Cerebellar cortex (tissue), 1 donor: ENCODE measurements around the gene SPRR4.
"Not testable (repeated sequence)": the region's sequence is repeated elsewhere in the genome, so short reads cannot be mapped to it uniquely, and the experiment has no call there.

Source experiments
- DNase-seq: peaks from one replicate; pipeline ENCODE4 v3.0.0-alpha.2; 2015; ENCODE audit warnings: low spot score

The SPRR4 gene

DNA sequence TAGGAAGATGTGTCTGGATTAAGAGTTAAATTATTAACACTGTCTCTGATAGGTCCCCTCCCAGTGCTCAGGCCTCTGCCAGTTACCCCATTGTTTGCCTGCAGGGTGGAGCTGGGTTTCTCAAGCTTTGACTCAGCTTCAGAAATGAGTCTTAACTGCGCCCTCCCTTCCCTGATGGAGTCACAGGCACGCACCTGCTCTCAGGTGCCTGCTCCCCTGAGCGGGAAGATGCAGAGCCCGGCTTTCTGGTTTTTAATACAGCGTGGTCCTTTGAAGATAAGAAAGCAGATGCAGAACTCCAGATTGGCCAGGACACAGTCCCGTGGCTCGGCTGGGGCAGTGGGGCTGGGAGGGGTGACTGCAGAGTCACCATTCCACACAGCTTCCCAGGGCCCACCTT is 3.2 kb upstream of the SPRR4 start:
- DNase-seq: no peak

DNA sequence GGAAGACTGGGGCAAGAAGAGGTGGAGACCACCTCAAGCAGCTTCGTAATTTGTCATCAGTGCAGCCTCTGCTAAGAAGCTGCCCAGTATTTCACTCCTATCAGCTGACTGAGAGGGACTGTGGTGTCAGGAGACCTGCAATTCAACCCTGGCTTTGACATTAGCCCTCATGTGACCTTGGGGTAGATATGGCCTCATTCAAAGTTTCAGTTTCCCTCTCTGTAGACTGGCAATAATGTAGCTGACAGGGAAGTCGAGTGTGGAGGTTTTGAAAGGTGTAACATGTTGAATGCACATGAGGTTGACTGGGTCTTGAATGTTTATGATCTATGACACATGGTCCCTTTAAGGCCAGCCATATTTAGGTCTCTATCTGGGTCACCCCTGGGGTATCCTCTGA is 2.2 kb upstream of the SPRR4 start:
- no peak for DNase-seq

DNA sequence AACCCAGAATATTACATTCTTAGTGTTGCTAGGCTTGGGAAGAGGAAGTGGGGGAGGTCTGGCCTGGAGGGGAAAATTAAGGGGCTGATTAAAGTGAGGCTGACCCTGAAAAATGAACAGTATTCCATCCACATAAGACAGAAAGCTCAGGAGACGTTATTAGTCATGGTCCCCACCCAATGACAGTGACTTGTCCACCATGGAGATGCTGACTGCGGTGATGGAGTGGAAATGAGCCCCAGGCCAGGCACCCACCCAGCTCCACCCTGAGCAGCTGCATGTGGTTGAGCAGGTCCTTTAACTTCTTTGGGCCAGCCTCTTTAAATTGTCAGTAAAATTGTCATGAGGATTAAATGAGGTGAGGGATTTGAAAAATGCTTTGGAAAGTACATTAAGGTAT is 1.4 kb upstream of the SPRR4 start:
- DNase-seq: no peak

GRCh38 chr1:152972196-152972886 is 1.9 kb downstream of the SPRR4 start:
- DNase-seq: no peak

DNA sequence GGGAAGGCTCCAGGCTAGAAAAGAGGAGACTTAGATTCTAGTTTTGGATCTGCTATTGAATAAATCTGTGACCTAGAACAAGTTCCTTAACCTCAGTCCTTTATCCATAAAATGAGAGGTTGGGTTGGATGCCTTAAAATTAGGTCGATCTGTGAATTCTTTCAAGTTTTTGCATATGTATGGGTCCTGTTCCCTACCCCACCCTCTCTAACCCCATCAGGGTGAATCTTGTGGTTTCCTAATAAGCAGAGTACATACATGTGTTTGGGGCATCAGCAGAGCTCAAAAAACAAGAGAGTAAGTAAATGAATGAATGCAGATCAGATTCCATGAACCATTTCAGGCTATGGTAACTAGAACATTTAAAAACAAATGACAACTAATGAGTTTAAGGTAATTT is 6.2 kb downstream of the SPRR4 start:
- no peak for DNase-seq

GRCh38 chr1:152977614-152978013 is 7.2 kb downstream of the SPRR4 start:
- no peak for DNase-seq

GRCh38 chr1:152980676-152981075 is 10.2 kb downstream of the SPRR4 start:
- no peak for DNase-seq

- DNase-seq: no peak
Measured at GRCh38 chr1:152981146-152981871, 10.9 kb downstream of the SPRR4 start.

GRCh38 chr1:152982076-152982475 is 11.6 kb downstream of the SPRR4 start:
- DNase-seq: no peak

DNA sequence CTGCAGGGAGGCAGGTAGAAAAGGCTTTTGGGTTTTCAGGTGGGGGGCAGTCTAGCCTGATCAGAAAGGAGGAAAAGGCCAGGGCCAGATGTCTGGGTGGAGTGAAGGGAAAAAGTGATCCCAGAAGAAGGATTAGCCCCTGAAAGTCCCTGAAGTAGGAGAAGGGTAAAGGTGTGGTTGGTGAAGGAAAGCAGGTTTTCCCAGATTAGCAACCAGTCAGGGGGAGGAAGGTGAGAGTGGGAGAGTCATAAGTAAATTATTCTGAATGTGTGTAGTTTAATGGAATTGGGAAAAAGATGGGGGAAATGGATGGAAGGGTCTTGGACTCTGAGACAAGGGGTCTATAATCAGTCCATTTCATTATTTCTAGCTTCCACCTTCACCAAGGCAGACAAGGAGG is 12.8 kb downstream of the SPRR4 start:
- DNase-seq: no peak

- DNase-seq: no peak
Measured at GRCh38 chr1:152983743-152984142, 13.3 kb downstream of the SPRR4 start, which contains the start of gene SPRR1A. TSS of gene SPRR1A (plus strand) at chr1:152984081. CDS start at chr1:152985231, 1,150 bp downstream.

- no peak for DNase-seq
Measured at GRCh38 chr1:152986578-152986977, 16.1 kb downstream of the SPRR4 start.

GRCh38 chr1:152993186-152993585 is 22.7 kb downstream of the SPRR4 start:
- no peak for DNase-seq

- DNase-seq: no peak
Measured at GRCh38 chr1:152995842-152996241, 25.4 kb downstream of the SPRR4 start.

- peak; percentile 0 for DNase-seq
Measured at GRCh38 chr1:152996633-152997400, 26.4 kb downstream of the SPRR4 start.

GRCh38 chr1:152997901-152998300 is 27.5 kb downstream of the SPRR4 start:
- DNase-seq: no peak

DNA sequence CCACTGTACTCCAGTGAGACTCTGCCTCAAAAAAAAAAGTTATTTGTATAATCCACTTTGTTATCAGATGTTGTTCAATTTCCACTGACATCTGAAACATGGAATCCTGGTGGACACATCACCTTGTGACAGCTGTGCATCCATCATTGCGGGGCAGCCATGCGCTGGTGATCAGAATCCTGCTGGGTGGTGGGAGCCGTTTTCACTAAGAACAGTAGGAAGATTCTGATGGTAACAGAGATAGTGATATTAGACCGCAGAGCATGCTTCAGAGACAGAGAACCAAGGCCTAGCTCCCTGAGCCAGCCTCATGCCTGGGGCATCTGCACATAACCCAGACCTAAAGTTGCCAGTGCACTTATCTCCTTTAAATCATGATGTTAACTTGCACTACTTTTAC is 28.0 kb downstream of the SPRR4 start:
- no peak for DNase-seq

DNA sequence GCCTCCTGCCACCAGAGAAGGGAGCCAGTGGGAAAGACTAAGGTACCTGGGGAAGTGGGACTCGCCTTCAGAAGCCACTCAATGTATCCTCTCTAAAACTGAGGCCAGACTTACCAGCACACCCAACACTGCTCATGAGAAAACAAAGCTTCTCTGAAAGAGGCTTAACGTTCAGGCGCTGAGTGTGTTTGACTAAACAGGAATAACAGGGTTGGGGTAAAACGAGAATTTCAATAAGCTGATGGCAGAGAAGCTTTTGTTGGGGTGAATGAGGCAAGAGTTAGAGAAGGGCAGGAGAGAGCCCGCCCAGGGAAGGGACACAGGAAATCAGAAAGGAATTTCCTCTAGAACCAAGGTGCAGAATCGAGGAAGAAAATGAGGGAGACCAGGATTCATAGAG is 29.4 kb downstream of the SPRR4 start:
- no peak for DNase-seq

- DNase-seq: no peak
Measured at GRCh38 chr1:153000294-153000693, 29.8 kb downstream of the SPRR4 start.

DNA sequence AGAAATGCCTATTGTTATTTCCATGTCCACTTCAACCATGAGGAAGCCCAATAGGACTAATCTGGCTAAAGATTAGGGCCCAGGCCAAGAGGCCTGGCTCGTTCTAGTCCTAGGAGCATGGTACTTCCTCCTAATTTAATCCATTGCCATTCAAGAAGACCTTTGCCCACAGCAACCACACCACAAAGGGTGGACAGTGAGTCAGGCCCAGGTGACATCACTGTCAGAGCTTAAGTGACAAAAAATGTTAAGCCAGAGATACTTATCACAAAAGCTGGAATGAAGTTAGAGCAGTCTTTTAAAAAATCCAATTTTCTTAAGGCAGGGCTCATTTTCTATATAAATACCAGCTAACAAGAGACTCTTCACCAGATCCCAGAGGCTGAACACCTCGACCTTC is 30.9 kb downstream of the SPRR4 start, which contains the start of gene SPRR3:
TSS of gene SPRR3 (plus strand) at position 368 of the 400 bp plus-strand sequence. CDS start 1,272 bp downstream, outside the sequence.
- DNase-seq: no peak

- not testable (repeated sequence) for DNase-seq
Measured at GRCh38 chr1:153011235-153011758, 40.8 kb downstream of the SPRR4 start.

GRCh38 chr1:153021829-153022228 is 51.4 kb downstream of the SPRR4 start:
- DNase-seq: not testable (repeated sequence)
